Stimulated activated CD8-positive, alpha-beta memory T cell treated with anti-CD3 and anti-CD28 coated beads, Interleukin-4, amount 100 ng/mL, for 48 hours (primary cell): ENCODE results near the gene KCNK17.

Experiments used
- DNase-seq: peaks from one replicate; pipeline ENCODE4 v3.0.0-alpha.2; 2020

The KCNK17 gene

DNA sequence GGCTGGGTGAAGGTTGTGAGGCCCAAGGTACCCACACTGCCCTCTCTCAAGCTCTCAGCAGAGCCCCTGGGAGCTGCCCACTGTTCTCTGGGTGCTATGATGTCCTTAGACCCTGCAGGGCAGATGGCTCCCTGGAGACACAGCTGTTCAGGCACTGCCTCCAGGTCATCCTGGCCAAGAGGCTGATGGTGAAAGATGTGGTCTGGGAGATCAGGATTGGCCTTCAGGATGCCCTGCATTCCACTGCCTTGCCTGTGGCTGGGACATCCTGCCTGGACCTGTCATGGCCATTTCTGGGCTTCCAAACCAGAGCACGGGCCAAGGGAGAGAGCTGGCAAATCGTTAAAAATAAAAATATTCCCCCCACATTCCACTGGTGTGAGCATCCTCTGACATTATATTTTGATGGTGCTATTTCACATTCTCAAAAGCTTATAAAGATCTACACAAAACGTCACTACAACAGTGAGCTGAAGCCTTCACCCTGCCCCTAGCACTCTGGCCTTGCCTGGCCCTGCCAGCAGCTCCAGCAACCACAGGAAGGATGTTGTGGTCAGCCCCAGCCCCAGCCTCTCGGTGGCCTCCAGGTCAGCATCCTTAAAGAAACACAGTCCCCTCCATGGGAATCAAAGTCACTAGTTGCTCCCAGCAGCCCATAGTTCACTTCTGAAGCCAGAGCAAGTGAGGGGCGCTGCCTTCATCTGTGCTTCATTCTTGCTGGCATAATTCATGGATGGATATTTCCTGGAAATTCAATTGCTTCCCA is 21.7 kb upstream of the KCNK17 start:
- DNase-seq = no peak

DNA sequence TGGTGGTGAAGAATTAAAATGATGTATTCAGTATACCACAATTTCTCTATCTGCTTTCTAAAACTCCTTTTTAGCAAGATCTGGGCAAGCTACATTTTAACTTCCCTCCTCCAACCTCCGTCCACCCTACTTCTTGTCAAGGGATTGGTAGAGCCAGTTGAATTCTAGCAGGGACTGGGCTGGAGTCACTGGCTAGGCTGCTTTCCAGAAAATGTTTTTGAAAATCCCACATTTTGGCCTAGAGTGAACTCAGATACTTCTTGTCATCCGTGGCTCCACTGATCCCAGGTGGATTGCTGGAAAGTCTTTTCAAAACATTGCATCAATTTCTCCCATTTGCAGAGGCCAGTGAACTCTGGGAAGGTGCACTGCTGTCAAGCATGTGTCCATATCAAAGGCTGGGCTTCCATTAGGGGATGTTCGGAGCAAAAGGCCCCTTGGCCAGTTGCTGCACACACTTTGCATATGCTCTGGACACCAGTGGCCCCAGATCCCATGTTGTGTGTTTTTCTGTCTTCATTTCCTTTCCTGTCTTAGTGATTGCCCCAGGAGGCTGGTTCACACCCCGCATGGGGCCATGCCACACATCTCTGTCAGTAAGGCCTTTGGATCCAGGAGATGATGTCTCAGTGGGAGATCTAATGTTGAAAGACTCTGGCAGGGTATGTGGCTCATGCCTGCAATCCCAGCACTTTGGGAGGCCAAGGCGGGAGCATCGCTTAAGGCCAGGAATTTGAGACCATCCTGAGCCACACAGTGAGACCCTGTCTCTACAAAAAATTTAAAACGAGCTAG is 19.6 kb upstream of the KCNK17 start:
- DNase-seq = no peak

DNA sequence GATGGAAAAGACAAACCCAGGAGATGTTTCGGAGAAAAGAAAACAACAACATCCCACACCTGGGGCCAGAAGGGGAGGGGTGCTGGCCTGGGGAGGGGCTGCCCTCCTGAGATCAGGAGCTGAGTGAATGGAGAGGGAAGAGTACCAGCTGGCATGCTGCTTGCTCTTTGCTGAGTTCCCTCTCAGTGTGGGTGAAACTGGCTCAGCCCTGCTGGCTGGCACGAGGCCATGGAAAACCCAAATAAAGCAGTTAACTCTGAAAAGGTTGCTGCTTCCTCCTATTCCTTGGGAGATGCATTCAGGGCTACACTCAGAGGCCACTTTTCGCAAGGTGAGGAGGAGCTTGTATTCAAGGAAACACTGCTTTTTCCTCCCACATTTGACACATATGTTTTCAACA is 16.3 kb upstream of the KCNK17 start:
- DNase-seq = no peak

DNA sequence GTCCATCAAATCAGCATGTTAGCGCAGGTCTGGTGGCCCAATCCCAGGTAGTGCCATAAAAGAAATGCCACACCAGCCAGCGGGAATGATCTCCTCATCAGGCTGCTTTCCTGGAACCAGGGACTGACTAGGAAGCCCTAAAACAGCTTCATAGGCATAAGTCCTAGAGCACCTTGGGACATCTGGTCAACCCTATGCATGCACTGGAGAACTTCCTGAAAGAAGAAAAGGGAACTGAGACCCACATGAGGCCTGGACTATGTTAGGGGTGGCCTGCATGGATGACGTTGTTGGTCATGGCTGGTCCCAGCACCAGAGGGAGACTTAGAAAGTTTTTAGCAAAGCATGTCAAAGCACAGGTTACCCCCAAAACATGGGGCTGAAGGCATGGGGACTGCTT is 15.8 kb upstream of the KCNK17 start:
- no peak for DNase-seq

DNA sequence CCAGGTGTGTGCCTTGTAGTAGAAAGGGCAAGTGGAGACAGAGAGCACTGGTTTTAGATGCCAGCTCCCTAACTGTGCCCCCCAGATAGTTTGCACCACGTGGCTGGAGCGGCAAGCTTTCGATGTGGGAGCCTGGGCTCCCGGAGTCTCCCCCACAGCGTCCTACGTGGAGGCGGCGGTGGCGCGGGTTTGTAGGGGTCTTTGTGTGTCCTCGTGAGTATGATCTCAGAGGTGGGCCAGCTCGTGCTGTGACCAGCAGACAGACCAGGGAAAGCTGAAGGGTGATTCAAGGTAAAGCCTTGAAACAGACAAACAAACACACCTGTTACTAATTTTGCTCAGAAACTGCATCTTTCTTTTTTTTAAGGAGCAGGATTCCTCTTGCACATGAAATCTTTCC is 13.8 kb upstream of the KCNK17 start:
- DNase-seq = no peak

DNA sequence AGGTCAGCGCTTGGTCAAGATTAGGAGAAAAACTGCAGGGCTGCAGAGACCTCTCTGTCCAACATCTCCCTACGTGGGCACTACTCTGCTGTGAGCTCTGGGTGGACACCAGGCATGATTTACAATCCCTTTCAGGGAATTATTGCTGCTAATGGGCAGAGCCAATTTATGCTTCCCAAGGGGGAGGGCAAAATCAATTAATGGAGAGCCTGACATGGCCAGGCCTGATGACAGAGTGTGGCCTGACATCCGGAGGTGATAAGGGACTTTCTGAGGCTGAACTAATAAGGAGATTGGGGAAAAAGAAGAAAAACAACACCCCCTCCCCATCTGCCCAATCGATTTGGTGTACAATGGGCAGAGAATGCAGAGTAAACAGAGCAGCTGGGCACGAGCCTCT is 13.3 kb upstream of the KCNK17 start:
- no peak for DNase-seq

DNA sequence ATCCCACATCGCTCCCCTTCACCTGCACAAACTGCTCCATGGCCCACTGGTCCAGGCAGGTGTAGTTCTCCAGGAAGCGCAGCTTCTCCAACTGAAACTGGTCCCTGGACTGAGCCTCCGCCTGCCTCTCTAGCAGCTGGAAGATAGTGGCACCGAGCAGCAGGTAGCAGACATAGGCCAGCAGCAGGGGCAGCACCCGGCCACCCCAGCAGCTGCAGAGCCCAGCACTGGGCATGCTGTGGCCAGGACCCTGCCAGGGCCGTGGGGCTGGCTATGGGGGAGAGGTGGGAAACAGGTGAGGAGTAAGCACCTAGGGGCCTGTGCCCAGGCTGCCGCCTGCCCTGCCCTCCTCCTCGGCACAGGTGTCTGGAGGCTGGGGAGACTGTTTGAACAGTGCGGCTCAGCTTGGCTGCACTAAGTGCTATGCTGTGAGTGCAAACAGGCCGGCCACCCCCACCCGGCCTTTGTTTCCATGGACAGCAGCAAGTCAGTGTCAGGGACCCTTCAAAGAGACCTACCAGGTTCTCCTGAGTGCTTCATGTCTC is 8.2 kb upstream of the KCNK17 start, which contains the start of gene KCNK16:
Gene KCNK16, minus strand, starts transcription at position 397 of the 545 bp plus-strand sequence. Its CDS starts 162 bp downstream, at position 235.
- no peak for DNase-seq

DNA sequence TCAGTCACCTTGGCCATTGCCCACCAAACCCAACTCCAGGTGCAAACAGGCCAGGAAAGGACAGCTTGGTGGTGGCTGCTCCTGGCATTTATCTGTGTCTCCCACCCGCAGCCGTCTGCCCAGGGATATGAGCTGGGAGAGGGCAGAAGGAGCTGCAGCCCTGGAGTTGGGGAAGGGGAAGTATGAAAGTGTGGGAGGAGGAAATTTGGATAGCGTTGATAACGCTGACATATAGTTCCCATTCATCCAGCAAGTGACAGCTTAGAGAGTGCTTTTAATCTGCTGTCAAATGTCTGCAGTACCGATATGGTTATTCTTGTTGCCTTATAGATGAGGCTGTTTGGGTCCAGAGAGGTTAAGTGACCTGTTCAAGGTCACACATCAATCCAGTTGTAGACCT is 7.5 kb upstream of the KCNK17 start:
- no peak for DNase-seq

DNA sequence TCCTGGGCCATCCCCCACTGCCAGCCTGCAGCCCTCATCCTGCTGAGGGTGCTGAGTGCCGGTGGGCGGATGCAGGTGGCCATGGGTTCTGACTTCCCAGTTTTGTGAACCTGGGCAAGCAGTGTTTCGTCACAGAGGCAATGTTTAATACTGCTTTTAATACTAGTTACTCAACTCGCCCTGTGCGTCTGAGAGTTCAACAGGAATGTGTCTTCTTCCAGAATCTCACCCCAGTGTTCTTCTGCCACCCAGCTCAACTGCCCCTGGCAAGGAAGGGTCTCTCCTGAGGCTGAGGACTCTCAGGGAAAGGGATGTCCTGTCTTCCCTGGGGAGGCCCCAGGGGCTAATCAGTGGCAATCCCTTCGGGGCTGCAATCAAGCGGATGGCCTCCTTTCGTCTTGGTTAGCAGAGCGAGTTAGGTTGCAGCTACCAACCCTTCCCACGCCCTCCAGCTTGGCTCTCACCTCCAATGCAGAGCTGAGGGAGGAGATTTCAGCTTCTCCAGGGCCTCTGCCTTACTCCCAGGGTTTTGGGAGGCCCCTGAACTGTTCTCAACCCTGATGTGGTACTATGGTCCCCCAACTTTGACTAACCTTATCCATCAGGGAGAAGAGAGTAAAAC is 6.3 kb upstream of the KCNK17 start:
- no peak for DNase-seq

DNA sequence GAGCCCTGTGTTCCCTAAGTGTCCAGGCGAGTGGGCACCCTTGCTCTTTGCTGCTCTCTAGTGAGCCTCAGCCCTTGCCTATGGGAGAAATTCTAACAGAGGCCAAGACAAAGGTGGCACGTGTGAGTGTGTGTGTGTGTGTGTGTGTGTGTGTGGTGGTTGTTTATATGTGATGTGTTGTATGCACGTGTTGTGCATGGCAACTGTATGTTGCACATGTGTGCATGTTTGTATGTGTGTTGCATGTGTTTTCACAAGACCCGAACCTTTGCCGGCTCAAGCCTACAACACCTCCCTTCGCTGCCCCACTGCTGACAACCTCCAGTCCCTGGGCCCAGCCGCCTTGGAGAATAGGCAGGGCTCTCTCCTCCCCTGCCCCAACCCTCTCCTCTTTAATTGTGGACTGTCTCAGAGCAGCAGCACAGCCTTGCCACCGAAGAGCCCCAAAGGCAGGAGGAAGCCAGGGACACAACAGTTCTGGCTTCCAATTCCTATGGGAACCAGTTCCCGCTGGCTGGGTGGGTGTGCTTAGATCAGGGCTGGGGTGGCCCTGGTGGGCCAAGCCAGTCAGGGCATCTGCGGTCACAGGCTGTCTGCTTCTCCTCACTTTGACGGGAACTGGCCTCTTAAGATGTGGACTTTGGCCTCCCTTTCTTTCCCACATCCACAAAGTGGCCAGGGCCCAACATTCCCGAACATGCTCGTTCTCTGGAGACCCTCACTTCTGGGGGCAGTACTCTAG is 5.6 kb upstream of the KCNK17 start:
- DNase-seq = no peak

DNA sequence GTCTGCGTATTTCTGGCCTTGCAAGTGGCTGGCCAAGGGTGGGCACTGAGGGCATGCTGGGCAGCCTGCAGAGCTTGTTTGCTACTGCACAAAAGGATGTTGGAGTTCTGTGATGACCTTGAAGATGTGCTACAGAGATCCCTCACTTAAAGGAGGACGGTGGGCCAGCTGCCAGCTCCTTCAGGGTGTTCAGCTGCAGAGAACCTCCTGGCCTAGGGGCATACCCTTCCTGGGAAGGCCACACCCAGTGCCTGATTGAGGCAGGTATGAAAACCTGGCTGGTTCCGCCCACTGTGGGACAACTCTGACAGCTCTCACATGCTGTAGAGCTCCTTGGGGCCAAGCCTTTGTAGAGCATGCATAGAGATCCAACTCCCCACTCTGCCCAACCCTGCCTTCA is 3.0 kb upstream of the KCNK17 start:
- DNase-seq = no peak

DNA sequence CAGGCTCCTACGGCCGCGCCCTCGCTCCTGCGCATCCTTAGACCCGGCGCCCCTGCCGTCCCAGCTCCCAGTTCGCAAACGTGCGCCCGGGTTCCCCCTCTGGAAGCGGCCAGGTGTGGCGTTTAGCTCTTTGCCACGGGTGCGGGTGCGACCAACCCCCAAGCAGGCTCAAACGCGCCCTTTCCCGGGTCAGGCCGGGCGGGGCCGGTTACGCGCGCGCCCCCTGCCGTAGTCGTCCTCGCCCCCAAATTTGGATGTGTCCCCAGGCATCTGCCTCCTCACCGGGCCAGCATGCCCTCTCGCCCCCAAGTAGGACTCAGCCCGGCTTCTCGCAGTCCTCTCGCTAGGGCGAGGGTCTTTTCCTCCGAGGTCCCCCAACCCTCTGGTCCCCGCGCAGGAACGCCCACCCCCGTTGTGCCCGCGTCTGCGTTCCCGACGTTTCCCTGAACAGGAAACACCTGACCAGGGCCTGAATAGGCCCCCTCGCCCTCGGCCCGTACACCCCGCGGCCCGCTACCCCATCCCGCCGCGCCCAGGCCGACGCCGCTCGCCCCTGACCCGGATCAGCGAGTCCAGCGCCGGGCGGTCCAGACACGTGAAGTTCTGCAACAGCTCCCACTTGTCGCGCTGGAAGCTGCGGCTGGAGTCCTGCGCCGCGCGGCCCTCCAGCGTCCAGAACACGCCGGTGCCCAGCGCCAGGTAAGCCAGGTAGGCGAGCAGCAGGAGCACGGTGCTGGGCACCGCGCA is 520 bp downstream of the KCNK17 start:
- no peak for DNase-seq

DNA sequence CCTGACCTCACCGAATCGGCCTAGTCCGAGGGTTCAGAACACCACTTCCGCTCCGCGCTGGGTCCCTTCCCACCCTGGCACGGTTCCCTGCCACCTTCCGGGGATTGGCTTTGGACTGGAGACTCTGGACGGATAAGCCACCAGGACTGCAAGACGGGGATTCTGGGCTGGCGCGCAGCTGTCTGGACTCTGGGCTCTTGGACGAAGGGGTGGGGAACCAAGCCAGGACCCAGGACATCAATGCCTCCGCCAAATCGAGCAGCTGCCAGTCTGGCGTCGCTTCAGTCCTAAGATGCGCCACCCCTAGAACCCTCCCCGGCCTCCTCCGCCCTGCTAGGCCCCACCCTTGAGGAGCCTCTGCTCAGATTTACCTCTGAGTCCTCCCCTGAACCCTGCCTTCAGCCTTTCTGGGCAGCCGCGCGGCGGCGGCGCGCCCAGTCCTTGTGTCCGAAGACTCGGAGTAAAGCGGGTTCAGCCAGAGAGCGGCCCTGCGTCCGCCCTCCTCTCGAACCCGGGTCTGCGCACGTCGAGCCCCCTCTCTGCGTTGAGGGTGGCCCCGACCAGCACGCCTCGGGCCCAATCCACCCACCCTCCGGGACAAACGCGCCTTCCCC is 1.2 kb downstream of the KCNK17 start:
- no peak for DNase-seq

DNA sequence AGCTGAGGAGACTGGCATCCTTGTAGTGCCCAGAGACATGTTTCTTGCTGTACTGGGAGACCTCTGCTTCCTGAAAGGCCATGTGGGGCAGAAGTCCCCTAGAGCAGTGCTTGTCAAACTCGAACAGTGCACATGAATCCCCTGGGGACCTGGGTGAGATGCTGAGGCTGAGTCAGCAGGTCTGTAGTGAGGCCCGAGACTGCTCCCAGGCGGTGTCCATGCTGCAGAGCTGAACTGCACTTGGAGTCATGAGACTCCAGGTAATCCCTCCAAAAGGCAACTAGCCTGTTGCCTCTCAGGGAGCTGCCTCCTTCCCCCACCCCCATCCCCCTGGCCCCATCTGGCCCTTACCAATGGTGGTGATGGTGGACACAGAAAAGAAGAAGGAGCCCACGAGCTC is 3.7 kb downstream of the KCNK17 start:
- no peak for DNase-seq

DNA sequence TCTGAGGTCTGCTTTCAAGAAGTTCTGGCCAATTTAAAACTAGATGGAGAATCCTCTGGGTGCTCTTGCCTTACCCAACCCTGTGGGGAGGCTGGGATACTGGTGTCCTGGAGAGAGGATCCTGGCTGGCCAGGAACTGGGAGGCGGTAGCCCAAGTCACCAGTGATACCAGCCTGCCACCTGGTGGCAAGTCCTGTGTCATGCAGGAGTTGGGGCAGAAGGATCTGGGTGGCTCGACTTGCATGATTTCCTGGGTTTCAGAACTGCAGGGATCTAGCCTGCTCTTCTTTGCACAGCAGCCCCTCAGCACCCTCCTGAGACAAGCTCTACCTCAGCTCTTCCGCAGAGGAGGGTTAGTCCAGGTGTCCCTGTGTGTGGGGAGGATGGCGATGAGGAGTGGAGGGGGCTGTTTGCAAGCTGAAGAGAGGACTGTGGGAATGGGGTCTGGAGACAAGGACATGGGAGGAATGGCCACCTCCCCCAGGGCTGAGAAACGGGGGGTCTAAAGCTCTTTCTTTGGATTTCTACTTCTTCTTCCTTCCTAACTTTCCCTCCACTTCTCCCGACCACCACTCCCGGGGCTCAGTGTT is 4.2 kb downstream of the KCNK17 start:
- peak; percentile 78 for DNase-seq

DNA sequence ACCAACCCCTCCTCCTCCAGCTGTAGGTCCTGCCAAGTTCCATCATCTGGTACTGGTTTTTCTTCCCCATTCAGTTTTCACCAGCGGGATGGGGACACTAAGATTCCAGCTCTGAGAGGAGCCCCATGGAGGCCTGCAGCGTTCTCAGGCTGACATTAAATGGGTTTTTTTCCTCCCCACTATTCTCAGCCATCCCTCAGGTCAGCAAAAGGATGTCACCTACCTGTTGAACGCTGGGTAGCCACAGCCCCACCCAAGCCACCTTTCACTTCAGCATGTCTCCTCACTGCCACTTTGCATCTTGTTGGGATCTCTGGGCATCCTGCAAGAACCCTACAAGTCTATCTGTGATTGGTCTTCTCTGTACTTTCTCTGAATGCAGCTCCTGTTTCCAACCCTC is 6.8 kb downstream of the KCNK17 start:
- DNase-seq = no peak

DNA sequence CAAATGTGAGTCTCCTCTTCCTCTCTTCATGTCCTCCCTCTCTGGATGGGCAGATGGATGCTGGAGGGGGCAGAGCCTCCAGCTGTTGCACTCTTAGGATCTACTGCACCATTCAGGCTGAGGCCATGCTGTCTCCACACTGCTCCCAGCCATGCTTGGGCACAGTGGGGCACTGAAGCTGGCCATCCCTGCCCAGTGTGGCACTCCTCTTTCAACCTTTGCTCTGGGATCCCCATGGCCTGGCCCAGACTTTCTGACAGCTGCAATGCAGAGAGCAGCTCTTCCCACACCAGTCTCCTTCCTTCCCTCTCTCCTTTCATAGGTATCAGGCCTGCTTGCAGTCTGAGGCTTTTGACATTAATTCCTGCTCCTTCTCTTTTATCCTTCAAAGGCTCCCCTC is 9.3 kb downstream of the KCNK17 start:
- no peak for DNase-seq

DNA sequence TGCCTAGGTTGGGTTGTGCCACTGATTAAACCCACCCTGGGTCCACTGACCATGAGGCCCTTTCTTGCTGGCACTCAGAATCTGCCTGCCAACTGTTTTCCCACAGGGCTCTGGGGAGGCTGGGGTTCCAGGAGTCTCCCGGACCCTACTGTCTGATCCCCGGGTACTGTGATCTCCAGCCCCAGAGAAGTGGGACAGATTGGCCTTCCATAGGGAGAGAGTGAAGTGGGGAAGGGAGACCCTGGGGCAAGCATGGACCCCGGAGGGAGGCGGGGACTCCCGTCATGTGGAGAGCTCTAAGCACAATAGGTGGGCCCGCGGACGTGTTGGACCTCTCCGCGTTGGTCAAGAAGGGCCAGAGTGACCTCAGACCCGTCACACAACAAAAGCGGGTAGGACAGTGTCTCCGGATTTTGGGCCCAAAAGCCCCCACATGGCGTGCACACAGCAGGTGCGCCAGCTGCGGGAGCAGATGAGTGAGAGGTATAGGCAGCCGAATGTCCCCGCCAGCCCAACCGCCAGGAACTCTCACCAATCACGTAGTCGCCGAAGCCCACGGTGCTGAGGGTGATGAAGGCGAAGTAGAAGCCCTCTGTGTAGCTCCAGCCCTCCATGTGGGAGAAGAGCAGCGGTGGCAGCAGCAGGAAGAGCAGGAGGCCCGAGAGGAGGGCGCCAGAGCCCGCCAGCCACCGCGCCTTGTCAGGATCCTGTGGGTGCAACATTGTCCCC is 10.6 kb downstream of the KCNK17 start:
- DNase-seq = no peak

DNA sequence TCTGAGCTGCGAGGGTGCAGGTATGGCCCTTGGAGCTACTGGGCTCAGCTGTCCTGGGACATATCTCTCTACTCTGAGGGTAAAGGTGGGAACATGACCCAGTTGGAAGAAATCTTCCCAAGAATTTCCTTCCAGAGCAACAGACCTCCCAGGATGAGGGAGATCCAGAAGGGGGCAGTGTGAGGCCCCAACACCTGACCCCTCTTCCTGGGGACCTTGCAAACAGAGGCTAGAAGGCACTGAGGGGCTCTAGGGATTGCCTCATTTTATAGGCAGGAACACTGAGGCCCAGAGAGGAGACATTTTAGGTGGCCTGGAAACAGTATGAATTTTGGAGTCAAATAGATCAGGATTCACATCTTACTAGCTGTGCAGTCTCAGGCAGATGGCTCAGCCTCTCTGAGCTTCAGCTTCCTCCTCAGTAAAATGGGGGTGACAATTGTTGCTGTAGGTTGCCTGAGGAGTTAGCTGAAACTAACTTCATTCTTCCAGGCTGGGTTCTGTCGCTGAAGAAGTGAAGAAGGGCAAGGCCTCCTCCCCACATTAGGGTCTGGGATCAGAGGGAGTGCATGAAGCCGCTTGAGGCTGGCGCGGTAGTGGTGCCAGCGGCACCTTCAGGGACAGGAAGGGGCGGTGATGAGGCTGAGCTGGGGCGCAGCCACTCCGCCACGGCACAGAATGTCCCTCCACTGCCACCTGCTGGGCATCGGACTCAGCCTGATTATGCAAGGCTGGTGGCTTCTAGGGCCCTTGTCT is 11.4 kb downstream of the KCNK17 start:
- peak; percentile 96 for DNase-seq

DNA sequence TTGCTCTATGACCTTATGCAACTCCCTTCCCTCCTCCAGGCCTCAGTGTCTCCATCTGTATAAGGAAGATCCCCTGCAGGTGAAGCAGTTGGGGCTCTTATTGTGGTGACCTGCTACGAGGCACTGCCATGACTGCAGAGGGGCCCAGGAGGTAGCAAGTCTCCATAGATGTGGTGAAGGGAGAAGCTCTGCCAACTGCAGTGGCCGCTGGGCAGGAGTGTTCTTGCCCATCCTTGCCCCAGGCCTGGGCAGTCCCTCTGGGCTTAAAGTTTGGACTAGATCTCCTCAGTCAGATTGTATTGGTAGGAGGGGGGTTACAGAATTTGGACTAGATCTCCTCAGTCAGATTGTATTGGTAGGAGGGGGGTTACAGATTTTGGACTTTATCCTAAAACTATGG is 12.2 kb downstream of the KCNK17 start:
- no peak for DNase-seq
